Measurements from ENCODE around the gene RFTN1.

GRCh38 chr3:16284633-16285032 is 228.9 kb downstream of the RFTN1 start:
- TF ChIP-seq CTCF (IDR thresholded peaks at IDR 0.05): no peak
- TF ChIP-seq POLR2A (IDR thresholded peaks at IDR 0.05): no peak
- no peak for TF ChIP-seq EP300 (IDR thresholded peaks at IDR 0.05)

Measured in tibial nerve (tissue), 4 donors.